HepG2 (cell line): ENCODE data around the gene SP3. TPM values are rescaled to one million over a fixed set of nuclear protein-coding genes. Genes with fewer than 3 reads are reported as not detected.

ENCODE experiments used
- ATF1 ChIP-seq: IDR thresholded peaks from 2 replicates; pipeline ENCODE4 v1.6.1; 2016; ENCODE audit warnings: mild to moderate bottlenecking, control low read depth
- CHD2 ChIP-seq: IDR thresholded peaks from 2 replicates; pipeline ENCODE4 v1.6.1; 2011; ENCODE audit warnings: low read depth, low read length, improper control_type of control experiment
- CREBL2 ChIP-seq: sonication (generic); formaldehyde crosslinking; IDR thresholded peaks from 2 replicates; pipeline ENCODE4 v1.8.1; 2023; ENCODE audit warnings: missing genetic modification reagents, mild to moderate bottlenecking, borderline replicate concordance
- EEA1 ChIP-seq: sonication (generic); formaldehyde crosslinking; IDR thresholded peaks from 2 replicates; pipeline ENCODE4 v1.5.1; 2020; ENCODE audit warnings: mild to moderate bottlenecking, missing genetic modification reagents, borderline replicate concordance
- FOXA3 ChIP-seq: IDR thresholded peaks from 2 replicates; pipeline ENCODE4 v1.6.1; 2016; ENCODE audit warnings: missing genetic modification reagents, missing compliant biosample characterization
- HES4 ChIP-seq: sonication (generic); formaldehyde crosslinking; IDR thresholded peaks from 2 replicates; pipeline ENCODE4 v1.9.0; 2021; ENCODE audit warnings: mild to moderate bottlenecking, missing genetic modification reagents, borderline replicate concordance
- HOXA7 ChIP-seq: sonication (generic); formaldehyde crosslinking; IDR thresholded peaks from 2 replicates; pipeline ENCODE4 v1.8.1; 2022; ENCODE audit warnings: mild to moderate bottlenecking, missing genetic modification reagents, moderate library complexity
- KMT2B ChIP-seq: IDR thresholded peaks from 2 replicates; pipeline ENCODE4 v1.6.1; 2016; ENCODE audit warnings: missing genetic modification reagents, missing compliant biosample characterization
- MAZ ChIP-seq, 2 experiments: sonication (generic) in 1 of 2; formaldehyde crosslinking in 1 of 2; IDR thresholded peaks; 2 replicates each; pipeline versions ENCODE4 v1.5.0 to v1.6.1; 2012 to 2020; ENCODE audit warnings: low read depth in 2 of 2, mild to moderate bottlenecking in 2 of 2, borderline replicate concordance in 1 of 2, improper control_type of control experiment in 1 of 2, low read length in 1 of 2, missing genetic modification reagents in 1 of 2, moderate library complexity in 1 of 2
- RAD21 ChIP-seq: fragments of 450-650 bp; formaldehyde crosslinking; IDR thresholded peaks from 2 replicates; pipeline ENCODE4 v1.5.0; 2020; ENCODE audit warnings: mild to moderate bottlenecking
- RARA ChIP-seq: IDR thresholded peaks from 2 replicates; pipeline ENCODE4 v1.6.1; 2016; ENCODE audit warnings: missing genetic modification reagents, missing compliant biosample characterization
- REPIN1 ChIP-seq: sonication (generic); formaldehyde crosslinking; IDR thresholded peaks from 2 replicates; pipeline ENCODE4 v1.8.0; 2022; ENCODE audit warnings: missing genetic modification reagents, low read depth, mild to moderate bottlenecking, borderline replicate concordance
- RFX1 ChIP-seq: fragments of 450-650 bp; IDR thresholded peaks from 2 replicates; pipeline ENCODE4 v1.6.1; 2017
- SNAI1 ChIP-seq: sonication (generic); formaldehyde crosslinking; IDR thresholded peaks from 2 replicates; pipeline ENCODE4 v1.5.0; 2020; ENCODE audit warnings: mild to moderate bottlenecking, missing genetic modification reagents, borderline replicate concordance
- TBX2 ChIP-seq: sonication (generic); formaldehyde crosslinking; IDR thresholded peaks from 2 replicates; pipeline ENCODE4 v1.5.0; 2020; ENCODE audit warnings: missing genetic modification reagents, mild to moderate bottlenecking, borderline replicate concordance
- ZBTB33 ChIP-seq: sonication (generic); formaldehyde crosslinking; IDR thresholded peaks from 2 replicates; pipeline ENCODE4 v1.4.0; 2020; ENCODE audit warnings: missing genetic modification reagents
- ZNF318 ChIP-seq: sonication (generic); formaldehyde crosslinking; IDR thresholded peaks from 2 replicates; pipeline ENCODE4 v1.4.0; 2020; ENCODE audit warnings: mild to moderate bottlenecking, missing genetic modification reagents
- polyA plus RNA-seq, 8 experiments: library from polyadenylated mRNA; depleted of rRNA in 3 of 8; stranded (reverse) in 7 of 8; unstranded in 1 of 8; fragments of >200 nt; fragmentation: Illumina TruSeq in 4 of 8; extraction: Trizol in 4 of 8; gene quantifications; 2 replicates each; pipeline versions ENCODE4 v1.2.1 to v1.2.3, GENCODE V29; 2011 to 2016; ENCODE audit warnings: low read depth in 4 of 8, missing spikeins in 1 of 8, mixed read lengths in 1 of 8; ENCODE audit not compliant: insufficient read depth in 1 of 8
- total RNA-seq, 5 experiments: library from RNA; depleted of rRNA; stranded (reverse); fragments of >200 nt; fragmentation: Illumina TruSeq; extraction: Trizol; gene quantifications; 2 replicates each; pipeline ENCODE4 v1.2.3, GENCODE V29; 2016; ENCODE audit warnings: low read depth in 1 of 5

Gene SP3
- total and polyA plus RNA-seq, 2 of the 13 experiments (the other 11 are each of a cell fraction or from before 2014, with no cell fraction given): 57.3 to 132 TPM

- 0 out of 2 replicates have a peak, but pooled peaks have one; percentile 65 for TF ChIP-seq ZNF318 (CRISPR knock-in tag)
- TF ChIP-seq RFX1: no peak
- peak; percentile 84 for TF ChIP-seq TBX2
- peak; percentile 85 for TF ChIP-seq REPIN1 (CRISPR knock-in tag)
- TF ChIP-seq EEA1 (CRISPR knock-in tag): peak; percentile 59; the same call in 1 of the 2 replicates
- TF ChIP-seq CHD2: no peak; the same call in 1 of the 2 replicates
- peak; percentile 88 for TF ChIP-seq KMT2B (CRISPR knock-in tag)
- TF ChIP-seq FOXA3 (CRISPR knock-in tag): no peak; the same call in 1 of the 2 replicates
- no peak; the same call in 1 of the 2 replicates for TF ChIP-seq ATF1 (CRISPR knock-in tag)
- no peak for TF ChIP-seq CREBL2 (CRISPR knock-in tag)
- TF ChIP-seq HOXA7: no peak
- TF ChIP-seq SNAI1: peak; percentile 69
- TF ChIP-seq RAD21 (CRISPR knock-in tag): peak; percentile 81
- TF ChIP-seq HES4 (CRISPR knock-in tag): peak; percentile 83
- TF ChIP-seq MAZ (IDR thresholded peaks at IDR 0.05; ENCODE audit: borderline replicate concordance, low read depth, low read length): peak; percentile 90
- peak; percentile 87 for TF ChIP-seq MAZ (CRISPR knock-in tag; IDR thresholded peaks at IDR 0.05; ENCODE audit: low read depth)
- no peak for TF ChIP-seq RARA (CRISPR knock-in tag)
- no peak for TF ChIP-seq ZBTB33
These were observed at the start of gene SP3 (continued) for GRCh38 chr2:173965372-173966025.
